ENCODE results near the gene PARVA. TPM values are rescaled to one million over a fixed set of nuclear protein-coding genes. Genes with fewer than 3 reads are reported as not detected.
A peak's percentile ranks its signal among the peaks of the same experiment; 100 is the strongest.

PARVA gene
- polyA plus RNA-seq, 3 donors, result not detected

DNA sequence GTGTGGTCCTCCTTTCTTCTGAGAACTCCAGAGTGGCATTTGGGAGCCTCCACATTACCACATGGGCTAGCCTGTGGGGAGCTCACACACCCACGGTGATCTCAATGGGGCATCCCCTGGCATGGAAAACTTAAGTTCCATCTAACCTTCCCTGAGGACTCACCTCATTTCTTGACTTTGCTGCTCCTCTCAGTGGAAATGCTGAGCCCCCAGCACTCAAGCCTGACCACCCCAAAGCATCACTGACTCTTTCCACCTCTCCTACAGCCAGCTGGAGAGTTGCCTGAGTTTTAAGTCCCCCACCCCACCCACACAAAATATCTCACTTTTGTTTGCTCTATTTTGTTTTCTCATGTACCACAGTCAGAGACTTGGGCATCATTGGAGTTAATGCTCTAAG, 23.8 kb upstream of the PARVA start:
- intact Hi-C loops (cut with micrococcal nuclease), result no loop called here
- H3K9me3 Mint-ChIP-seq, result no peaks in the 10 kb centered on the region
- no peak overlapping the region for H3K27ac Mint-ChIP-seq
- Histone ChIP-seq H3K36me3 (replicated peaks in 1 of 2; ENCODE audit: control insufficient read depth in 1 of 2, insufficient read depth in 2 of 2, low read length in 2 of 2) (no peaks in the 10 kb centered on the region), H3K4me1 (ENCODE audit: control insufficient read depth in 1 of 2, insufficient read depth in 2 of 2, low read length in 2 of 2) (no peaks in the 10 kb centered on the region), H2AFZ (ENCODE audit: insufficient read depth, low read depth, low read length, poor library complexity, severe bottlenecking) (no peak overlapping the region), H3K27ac (ENCODE audit: low read depth in 1 of 2, low read length in 2 of 2) (no peak overlapping the region), H3K4me3 (replicated peaks in 1 of 3; ENCODE audit: low read depth in 2 of 3, low read length in 3 of 3) (no peak overlapping the region), H3K9ac (ENCODE audit: insufficient read depth, low read length, poor library complexity, severe bottlenecking) (no peak overlapping the region), H3K4me2 (replicated peaks; ENCODE audit: extremely low read depth, low read length, poor library complexity, severe bottlenecking) (no peak overlapping the region), H3K27me3 (ENCODE audit: control insufficient read depth in 2 of 2, insufficient read depth in 2 of 2, low read length in 2 of 2) (no peaks in the 10 kb centered on the region), H4K20me1 (ENCODE audit: insufficient read depth, low read length) (no peaks in the 10 kb centered on the region), H3K9me3 (replicated peaks in 1 of 2; ENCODE audit: control insufficient read depth in 1 of 2, insufficient read depth in 1 of 2, low read length in 2 of 2) (no peaks in the 10 kb centered on the region), H3K79me2 (ENCODE audit: insufficient read depth, low read length) (no peaks in the 10 kb centered on the region)
- no peaks in the 10 kb centered on the region for H3K4me1 Mint-ChIP-seq
- H3K36me3 Mint-ChIP-seq, result peaks cover 0 to 2% of the 10 kb centered on the region in 2 donors
- peaks cover 2 to 13% (median 10%) of the 10 kb centered on the region in 3 donors for H3K27me3 Mint-ChIP-seq (ENCODE audit: low read depth in 3 of 3)
- no peak for DNase-seq
- H3K4me3 Mint-ChIP-seq, result no peak overlapping the region
- TF ChIP-seq, protein P1, sequence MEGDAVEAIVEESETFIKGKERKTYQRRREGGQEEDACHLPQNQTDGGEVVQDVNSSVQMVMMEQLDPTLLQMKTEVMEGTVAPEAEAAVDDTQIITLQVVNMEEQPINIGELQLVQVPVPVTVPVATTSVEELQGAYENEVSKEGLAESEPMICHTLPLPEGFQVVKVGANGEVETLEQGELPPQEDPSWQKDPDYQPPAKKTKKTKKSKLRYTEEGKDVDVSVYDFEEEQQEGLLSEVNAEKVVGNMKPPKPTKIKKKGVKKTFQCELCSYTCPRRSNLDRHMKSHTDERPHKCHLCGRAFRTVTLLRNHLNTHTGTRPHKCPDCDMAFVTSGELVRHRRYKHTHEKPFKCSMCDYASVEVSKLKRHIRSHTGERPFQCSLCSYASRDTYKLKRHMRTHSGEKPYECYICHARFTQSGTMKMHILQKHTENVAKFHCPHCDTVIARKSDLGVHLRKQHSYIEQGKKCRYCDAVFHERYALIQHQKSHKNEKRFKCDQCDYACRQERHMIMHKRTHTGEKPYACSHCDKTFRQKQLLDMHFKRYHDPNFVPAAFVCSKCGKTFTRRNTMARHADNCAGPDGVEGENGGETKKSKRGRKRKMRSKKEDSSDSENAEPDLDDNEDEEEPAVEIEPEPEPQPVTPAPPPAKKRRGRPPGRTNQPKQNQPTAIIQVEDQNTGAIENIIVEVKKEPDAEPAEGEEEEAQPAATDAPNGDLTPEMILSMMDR (IDR thresholded peaks at IDR 0.05), result no peak
- 86% methylated on average over 1 of the region's 1 CpG for WGBS (ENCODE audit: insufficient coverage)

DNA sequence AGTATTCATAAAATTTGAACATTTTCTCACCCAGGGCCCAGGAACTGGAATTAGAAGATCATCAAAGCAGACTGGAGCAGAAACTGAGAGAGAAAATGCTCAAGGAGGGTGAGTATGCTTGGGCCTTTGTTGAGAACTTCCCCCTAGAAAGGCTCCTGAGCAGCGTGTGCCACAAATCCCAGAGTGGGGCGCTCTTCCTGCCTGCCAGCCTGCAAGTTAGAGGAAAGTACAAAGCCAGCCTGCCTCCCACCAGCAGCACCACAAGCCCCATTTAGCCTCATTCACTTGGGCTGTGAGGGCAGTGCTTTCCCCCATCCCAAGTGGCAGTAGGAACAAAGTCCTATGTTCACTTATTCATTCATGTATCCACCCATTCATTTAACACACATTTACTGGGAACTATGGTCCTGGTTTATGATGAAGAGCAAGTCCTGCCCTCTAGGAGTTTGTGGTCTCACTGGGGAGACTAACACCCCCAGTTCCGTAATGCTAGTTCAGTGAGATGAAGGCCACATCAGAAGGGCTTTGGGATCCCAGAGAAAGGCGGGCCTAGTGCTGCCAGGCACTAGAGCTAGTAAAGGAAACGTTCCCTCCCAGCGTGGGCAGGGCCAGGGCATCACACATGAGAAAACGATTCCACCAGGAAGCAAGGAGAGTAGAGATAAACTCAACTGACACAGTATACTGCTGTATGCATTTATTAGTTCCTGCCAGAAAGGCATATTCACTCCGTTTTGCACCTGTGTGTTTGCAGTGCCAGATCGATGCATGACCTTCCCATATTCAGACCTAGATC, 22.4 kb upstream of the PARVA start:
- H3K4me3 Mint-ChIP-seq, result no peak overlapping the region
- Histone ChIP-seq H3K79me2 (ENCODE audit: insufficient read depth, low read length) (no peaks in the 10 kb centered on the region), H3K4me1 (ENCODE audit: control insufficient read depth in 1 of 2, insufficient read depth in 2 of 2, low read length in 2 of 2) (no peaks in the 10 kb centered on the region), H3K4me3 (replicated peaks in 1 of 3; ENCODE audit: low read depth in 2 of 3, low read length in 3 of 3) (no peak overlapping the region), H3K9ac (ENCODE audit: insufficient read depth, low read length, poor library complexity, severe bottlenecking) (no peak overlapping the region), H3K9me3 (replicated peaks in 1 of 2; ENCODE audit: control insufficient read depth in 1 of 2, insufficient read depth in 1 of 2, low read length in 2 of 2) (no peaks in the 10 kb centered on the region), H3K36me3 (replicated peaks in 1 of 2; ENCODE audit: control insufficient read depth in 1 of 2, insufficient read depth in 2 of 2, low read length in 2 of 2) (no peaks in the 10 kb centered on the region), H3K27ac (ENCODE audit: low read depth in 1 of 2, low read length in 2 of 2) (no peak overlapping the region), H3K27me3 (ENCODE audit: control insufficient read depth in 2 of 2, insufficient read depth in 2 of 2, low read length in 2 of 2) (peaks cover 0 to 3% of the 10 kb centered on the region in 2 donors), H3K4me2 (replicated peaks; ENCODE audit: extremely low read depth, low read length, poor library complexity, severe bottlenecking) (no peak overlapping the region), H4K20me1 (ENCODE audit: insufficient read depth, low read length) (no peaks in the 10 kb centered on the region), H2AFZ (ENCODE audit: insufficient read depth, low read depth, low read length, poor library complexity, severe bottlenecking) (no peak overlapping the region)
- DNase-seq, result no peak
- H3K36me3 Mint-ChIP-seq, result peaks cover 0 to 2% of the 10 kb centered on the region in 2 donors
- TF ChIP-seq, protein P1 (IDR thresholded peaks at IDR 0.05), result no peak
- WGBS (ENCODE audit: insufficient coverage), result 79% methylated on average over 2 of the region's 9 CpGs
- H3K27ac Mint-ChIP-seq, result peak overlapping the region in 1 of 7 donors; percentile 8
- H3K27me3 Mint-ChIP-seq (ENCODE audit: low read depth in 3 of 3), result peaks cover 2 to 10% (median 10%) of the 10 kb centered on the region in 3 donors
- no peaks in the 10 kb centered on the region for H3K4me1 Mint-ChIP-seq
- no peaks in the 10 kb centered on the region for H3K9me3 Mint-ChIP-seq
- intact Hi-C loops (cut with micrococcal nuclease), result no loop called here
